Endothelial cell (in vitro differentiated cells): ENCODE data around the gene RBP3. TPM values are rescaled to one million over a fixed set of nuclear protein-coding genes. Genes with fewer than 3 reads are reported as not detected.

Source experiments
- DNase-seq: peaks from one replicate; pipeline ENCODE4 v3.0.0; 2021; ENCODE audit warnings: low spot score
- H3K27ac Mint-ChIP-seq: one replicate; pipeline ENCODE4 v1.8.0; 2021; ENCODE audit warnings: mixed read lengths, inconsistent platforms; ENCODE audit not compliant: unreplicated experiment
- H3K27me3 Mint-ChIP-seq: one replicate; pipeline ENCODE4 v1.8.0; 2021; ENCODE audit warnings: mild to moderate bottlenecking, moderate library complexity, mixed read lengths, inconsistent platforms; ENCODE audit not compliant: unreplicated experiment
- H3K36me3 Mint-ChIP-seq: one replicate; pipeline ENCODE4 v1.8.0; 2021; ENCODE audit warnings: mild to moderate bottlenecking, low read depth, mixed read lengths, inconsistent platforms; ENCODE audit not compliant: unreplicated experiment
- H3K4me1 Mint-ChIP-seq: one replicate; pipeline ENCODE4 v1.8.0; 2021; ENCODE audit warnings: mild to moderate bottlenecking, mixed read lengths, inconsistent platforms; ENCODE audit not compliant: unreplicated experiment
- H3K4me3 Mint-ChIP-seq: one replicate; pipeline ENCODE4 v1.8.0; 2021; ENCODE audit warnings: mild to moderate bottlenecking, mixed read lengths, inconsistent platforms; ENCODE audit not compliant: unreplicated experiment
- H3K9me3 Mint-ChIP-seq: one replicate; pipeline ENCODE4 v1.8.0; 2021; ENCODE audit warnings: mixed read lengths, inconsistent platforms; ENCODE audit not compliant: unreplicated experiment
- CTCF ChIP-seq: fragments of 200-600 bp; sonication (generic); IDR thresholded peaks from one replicate; pipeline ENCODE4 v1.5.0; 2021; ENCODE audit warnings: antibody characterized with exemption; ENCODE audit not compliant: unreplicated experiment
- total RNA-seq: library from RNA; stranded (reverse); fragmentation: NEBNext Ultra II Directional; extraction: Animal tissue kit (Norgen Biotek cat#: 25700); gene quantifications from one replicate; pipeline ENCODE4 v1.2.1, GENCODE V29; 2021; ENCODE audit not compliant: unreplicated experiment

The RBP3 gene
- total RNA-seq, 1 donor from 2014 or later: not detected

GRCh38 chr10:47317251-47317650 is 30.9 kb upstream of the RBP3 start:
- Mint-ChIP-seq H3K4me3 (no peak overlapping the region), H3K36me3 (no peaks in the 10 kb centered on the region), H3K4me1 (peaks cover 2% of the 10 kb centered on the region), H3K27me3 (no peaks in the 10 kb centered on the region), H3K9me3 (no peaks in the 10 kb centered on the region), H3K27ac (no peak overlapping the region)
- TF ChIP-seq CTCF: no peak
- no peak for DNase-seq

- DNase-seq: no peak
- H3K9me3 Mint-ChIP-seq: no peaks in the 10 kb centered on the region
- H3K4me1 Mint-ChIP-seq: peaks cover 2% of the 10 kb centered on the region
- H3K36me3 Mint-ChIP-seq: no peaks in the 10 kb centered on the region
- H3K27ac Mint-ChIP-seq: no peak overlapping the region
- H3K27me3 Mint-ChIP-seq: no peaks in the 10 kb centered on the region
- no peak overlapping the region for H3K4me3 Mint-ChIP-seq
- no peak for TF ChIP-seq CTCF
These were observed 29.5 kb upstream of the RBP3 start for GRCh38 chr10:47318706-47319105.

GRCh38 chr10:47319784-47320183 is 28.4 kb upstream of the RBP3 start:
- Mint-ChIP-seq H3K27ac (no peak overlapping the region), H3K4me1 (peaks cover 2% of the 10 kb centered on the region), H3K27me3 (no peaks in the 10 kb centered on the region), H3K9me3 (no peaks in the 10 kb centered on the region), H3K4me3 (no peak overlapping the region), H3K36me3 (no peaks in the 10 kb centered on the region)
- DNase-seq: no peak
- no peak for TF ChIP-seq CTCF

GRCh38 chr10:47320812-47321211 is 27.4 kb upstream of the RBP3 start:
- H3K27me3 Mint-ChIP-seq: peaks cover 2% of the 10 kb centered on the region
- no peaks in the 10 kb centered on the region for H3K36me3 Mint-ChIP-seq
- peaks cover 5% of the 10 kb centered on the region for H3K4me1 Mint-ChIP-seq
- no peak for TF ChIP-seq CTCF
- DNase-seq: no peak
- no peaks in the 10 kb centered on the region for H3K9me3 Mint-ChIP-seq
- H3K27ac Mint-ChIP-seq: no peak overlapping the region
- no peak overlapping the region for H3K4me3 Mint-ChIP-seq

GRCh38 chr10:47321521-47322195 is 26.5 kb upstream of the RBP3 start:
- Mint-ChIP-seq H3K9me3 (no peaks in the 10 kb centered on the region), H3K4me3 (no peak overlapping the region), H3K4me1 (peaks cover 7% of the 10 kb centered on the region), H3K36me3 (no peaks in the 10 kb centered on the region), H3K27ac (no peak overlapping the region), H3K27me3 (peaks cover 2% of the 10 kb centered on the region)
- TF ChIP-seq CTCF: no peak
- DNase-seq: no peak
